Measurements from ENCODE around the gene HDDC3. TPM values are rescaled to one million over a fixed set of nuclear protein-coding genes. Genes with fewer than 3 reads are reported as not detected.

The HDDC3 gene
- total RNA-seq, 1 experiment from 2014 or later, result 5.3 TPM

DNA sequence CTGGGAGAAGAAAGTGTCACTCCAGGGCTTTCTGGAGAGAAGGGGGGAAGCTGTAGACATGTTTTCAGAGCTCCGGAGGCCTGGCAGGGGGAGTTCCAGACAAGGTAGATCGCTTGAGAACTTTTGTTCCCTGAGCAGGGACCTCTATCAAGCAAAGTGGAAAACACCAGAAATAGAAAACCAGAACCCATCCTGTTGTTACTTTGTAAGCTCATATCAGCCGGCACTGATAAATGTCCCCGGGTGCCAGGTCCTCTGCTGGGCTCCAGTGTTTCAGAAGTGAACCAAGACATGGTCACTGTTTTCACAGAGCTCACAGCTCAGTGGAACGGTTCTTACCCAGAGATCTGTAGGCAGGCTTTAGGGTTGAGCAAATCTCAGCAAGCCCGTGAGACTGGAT lies 13.5 kb downstream of the HDDC3 start:
- ChIA-PET CTCF (interaction anchor here (1.0 kb wide), 1 partner anchor 13 kb away, joined by 3 read pairs; no protein-coding TSS in a partner anchor), POLR2A (interaction anchor here (0.6 kb wide), 1 partner anchor 11 kb away, joined by 3 read pairs; no protein-coding TSS in a partner anchor)
- Histone ChIP-seq H3K27ac (ENCODE audit: low read length) (no peak overlapping the region), H3K4me3 (ENCODE audit: low read depth in 2 of 2, low read length in 2 of 2) (no peak overlapping the region), H3K27me3 (ENCODE audit: control insufficient read depth, insufficient read depth, low read length) (no peaks in the 10 kb centered on the region), H3K36me3 (ENCODE audit: control insufficient read depth, insufficient read depth, low read length) (peaks cover 2% of the 10 kb centered on the region), H3K9me3 (ENCODE audit: control insufficient read depth, insufficient read depth, low read depth, low read length) (no peaks in the 10 kb centered on the region), H3K4me1 (ENCODE audit: control insufficient read depth, insufficient read depth, low read length) (no peaks in the 10 kb centered on the region)
- in situ Hi-C loops (cut with HindIII; ENCODE audit: low pct_unique_long_range_greater_than_20kb, low sequenced_read_pairs) (no loop called here), intact Hi-C loops (cut with micrococcal nuclease; ENCODE audit: unreplicated experiment) (no loop called here)
- no TSS peak for BruUV-seq (replicated peaks)
- DNase-seq (ENCODE audit: low read depth, low spot score) (no peak), ATAC-seq (no peak)
- TF ChIP-seq SIN3A (IDR thresholded peaks at IDR 0.05; ENCODE audit: borderline replicate concordance, insufficient read depth, low read depth, low read length), result no peak
- TF ChIP-seq POLR2AphosphoS5 (IDR thresholded peaks at IDR 0.05; ENCODE audit: low read depth, low read length), result no peak
- TF ChIP-seq, protein P1, sequence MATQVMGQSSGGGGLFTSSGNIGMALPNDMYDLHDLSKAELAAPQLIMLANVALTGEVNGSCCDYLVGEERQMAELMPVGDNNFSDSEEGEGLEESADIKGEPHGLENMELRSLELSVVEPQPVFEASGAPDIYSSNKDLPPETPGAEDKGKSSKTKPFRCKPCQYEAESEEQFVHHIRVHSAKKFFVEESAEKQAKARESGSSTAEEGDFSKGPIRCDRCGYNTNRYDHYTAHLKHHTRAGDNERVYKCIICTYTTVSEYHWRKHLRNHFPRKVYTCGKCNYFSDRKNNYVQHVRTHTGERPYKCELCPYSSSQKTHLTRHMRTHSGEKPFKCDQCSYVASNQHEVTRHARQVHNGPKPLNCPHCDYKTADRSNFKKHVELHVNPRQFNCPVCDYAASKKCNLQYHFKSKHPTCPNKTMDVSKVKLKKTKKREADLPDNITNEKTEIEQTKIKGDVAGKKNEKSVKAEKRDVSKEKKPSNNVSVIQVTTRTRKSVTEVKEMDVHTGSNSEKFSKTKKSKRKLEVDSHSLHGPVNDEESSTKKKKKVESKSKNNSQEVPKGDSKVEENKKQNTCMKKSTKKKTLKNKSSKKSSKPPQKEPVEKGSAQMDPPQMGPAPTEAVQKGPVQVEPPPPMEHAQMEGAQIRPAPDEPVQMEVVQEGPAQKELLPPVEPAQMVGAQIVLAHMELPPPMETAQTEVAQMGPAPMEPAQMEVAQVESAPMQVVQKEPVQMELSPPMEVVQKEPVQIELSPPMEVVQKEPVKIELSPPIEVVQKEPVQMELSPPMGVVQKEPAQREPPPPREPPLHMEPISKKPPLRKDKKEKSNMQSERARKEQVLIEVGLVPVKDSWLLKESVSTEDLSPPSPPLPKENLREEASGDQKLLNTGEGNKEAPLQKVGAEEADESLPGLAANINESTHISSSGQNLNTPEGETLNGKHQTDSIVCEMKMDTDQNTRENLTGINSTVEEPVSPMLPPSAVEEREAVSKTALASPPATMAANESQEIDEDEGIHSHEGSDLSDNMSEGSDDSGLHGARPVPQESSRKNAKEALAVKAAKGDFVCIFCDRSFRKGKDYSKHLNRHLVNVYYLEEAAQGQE (IDR thresholded peaks at IDR 0.05; ENCODE audit: insufficient read depth in 1 of 2, low read depth in 2 of 2, low read length in 1 of 2), result no peak

DNA sequence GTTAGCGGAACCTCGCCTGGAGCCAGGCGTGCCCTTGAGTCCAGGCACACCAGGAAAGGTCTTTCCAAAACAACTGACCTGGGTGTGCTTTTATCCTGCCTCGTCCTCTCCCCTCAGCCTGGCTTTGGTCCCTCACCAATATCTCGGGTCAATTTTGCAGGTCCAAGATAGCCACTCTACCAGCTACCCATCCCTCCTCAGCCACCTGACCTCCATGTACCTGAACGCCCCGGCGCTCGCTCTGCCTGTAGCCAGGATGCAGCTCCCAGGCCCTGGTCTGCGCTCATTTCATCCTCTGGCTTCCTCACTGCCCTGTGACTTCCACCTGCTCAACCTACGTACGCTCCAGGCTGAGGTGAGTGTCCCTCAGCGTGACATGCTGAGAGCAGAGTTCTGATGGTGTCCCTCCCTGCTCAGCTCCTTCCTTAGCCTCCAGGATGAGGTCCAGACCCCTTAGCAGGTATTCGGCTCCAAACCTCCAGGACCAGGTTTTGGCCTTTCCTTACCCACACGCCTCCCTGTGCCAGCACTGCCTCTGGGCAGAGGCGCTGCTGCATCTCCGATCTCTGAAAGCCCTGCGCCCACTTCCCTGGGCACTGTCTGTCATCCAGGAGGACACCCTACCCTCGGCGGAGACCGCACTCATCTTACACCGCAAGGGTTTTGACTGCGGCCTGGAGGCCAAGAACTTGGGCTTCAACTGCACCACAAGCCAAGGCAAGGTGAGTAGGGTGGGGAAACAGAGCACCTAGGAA lies 14.1 kb downstream of the HDDC3 start:
- no peaks in the 10 kb centered on the region for H3K4me1 ChIP-seq (ENCODE audit: control insufficient read depth, insufficient read depth, low read length)
- no peaks in the 10 kb centered on the region for H3K9me3 ChIP-seq (ENCODE audit: control insufficient read depth, insufficient read depth, low read depth, low read length)
- ATAC-seq (no peak), DNase-seq (ENCODE audit: low read depth, low spot score) (no peak)
- CTCF ChIA-PET, result interaction anchor here (1.0 kb wide), 1 partner anchor 13 kb away, joined by 3 read pairs; no protein-coding TSS in a partner anchor
- H3K36me3 ChIP-seq (ENCODE audit: control insufficient read depth, insufficient read depth, low read length), result peaks cover 2% of the 10 kb centered on the region
- H3K27me3 ChIP-seq (ENCODE audit: control insufficient read depth, insufficient read depth, low read length), result no peaks in the 10 kb centered on the region
- intact Hi-C loops (cut with micrococcal nuclease; ENCODE audit: unreplicated experiment), result no loop called here
- no peak overlapping the region for H3K27ac ChIP-seq (ENCODE audit: low read length)
- BruUV-seq (replicated peaks), result no TSS peak
- POLR2A ChIA-PET, result interaction anchor here (0.6 kb wide), 1 partner anchor 11 kb away, joined by 3 read pairs; no protein-coding TSS in a partner anchor
- no peak overlapping the region for H3K4me3 ChIP-seq (ENCODE audit: low read depth in 2 of 2, low read length in 2 of 2)
- in situ Hi-C loops (cut with HindIII; ENCODE audit: low pct_unique_long_range_greater_than_20kb, low sequenced_read_pairs), result no loop called here
- TF ChIP-seq POLR2AphosphoS5 (IDR thresholded peaks at IDR 0.05; ENCODE audit: low read depth, low read length) (no peak), TCF7L2 (IDR thresholded peaks at IDR 0.05; ENCODE audit: low read depth, low read length) (no peak), SIN3A (IDR thresholded peaks at IDR 0.05; ENCODE audit: borderline replicate concordance, insufficient read depth, low read depth, low read length) (no peak)
- TF ChIP-seq, protein P2, sequence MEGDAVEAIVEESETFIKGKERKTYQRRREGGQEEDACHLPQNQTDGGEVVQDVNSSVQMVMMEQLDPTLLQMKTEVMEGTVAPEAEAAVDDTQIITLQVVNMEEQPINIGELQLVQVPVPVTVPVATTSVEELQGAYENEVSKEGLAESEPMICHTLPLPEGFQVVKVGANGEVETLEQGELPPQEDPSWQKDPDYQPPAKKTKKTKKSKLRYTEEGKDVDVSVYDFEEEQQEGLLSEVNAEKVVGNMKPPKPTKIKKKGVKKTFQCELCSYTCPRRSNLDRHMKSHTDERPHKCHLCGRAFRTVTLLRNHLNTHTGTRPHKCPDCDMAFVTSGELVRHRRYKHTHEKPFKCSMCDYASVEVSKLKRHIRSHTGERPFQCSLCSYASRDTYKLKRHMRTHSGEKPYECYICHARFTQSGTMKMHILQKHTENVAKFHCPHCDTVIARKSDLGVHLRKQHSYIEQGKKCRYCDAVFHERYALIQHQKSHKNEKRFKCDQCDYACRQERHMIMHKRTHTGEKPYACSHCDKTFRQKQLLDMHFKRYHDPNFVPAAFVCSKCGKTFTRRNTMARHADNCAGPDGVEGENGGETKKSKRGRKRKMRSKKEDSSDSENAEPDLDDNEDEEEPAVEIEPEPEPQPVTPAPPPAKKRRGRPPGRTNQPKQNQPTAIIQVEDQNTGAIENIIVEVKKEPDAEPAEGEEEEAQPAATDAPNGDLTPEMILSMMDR (IDR thresholded peaks at IDR 0.05), result no peak
- TF ChIP-seq, protein P1 (IDR thresholded peaks at IDR 0.05; ENCODE audit: insufficient read depth in 1 of 2, low read depth in 2 of 2, low read length in 1 of 2), result no peak
